DMS79 treated with DMSO at 0.1 percent for 48 hours (cell line): ENCODE data around the gene SYDE1.
"Not testable (repeated sequence)": the region's sequence is repeated elsewhere in the genome, so short reads cannot be mapped to it uniquely, and the experiment has no call there.

Experiments
- DNase-seq: peaks from one replicate; lab custom pipeline; 2025; lab: John Stamatoyannopoulos, UW

SYDE1 gene

DNA sequence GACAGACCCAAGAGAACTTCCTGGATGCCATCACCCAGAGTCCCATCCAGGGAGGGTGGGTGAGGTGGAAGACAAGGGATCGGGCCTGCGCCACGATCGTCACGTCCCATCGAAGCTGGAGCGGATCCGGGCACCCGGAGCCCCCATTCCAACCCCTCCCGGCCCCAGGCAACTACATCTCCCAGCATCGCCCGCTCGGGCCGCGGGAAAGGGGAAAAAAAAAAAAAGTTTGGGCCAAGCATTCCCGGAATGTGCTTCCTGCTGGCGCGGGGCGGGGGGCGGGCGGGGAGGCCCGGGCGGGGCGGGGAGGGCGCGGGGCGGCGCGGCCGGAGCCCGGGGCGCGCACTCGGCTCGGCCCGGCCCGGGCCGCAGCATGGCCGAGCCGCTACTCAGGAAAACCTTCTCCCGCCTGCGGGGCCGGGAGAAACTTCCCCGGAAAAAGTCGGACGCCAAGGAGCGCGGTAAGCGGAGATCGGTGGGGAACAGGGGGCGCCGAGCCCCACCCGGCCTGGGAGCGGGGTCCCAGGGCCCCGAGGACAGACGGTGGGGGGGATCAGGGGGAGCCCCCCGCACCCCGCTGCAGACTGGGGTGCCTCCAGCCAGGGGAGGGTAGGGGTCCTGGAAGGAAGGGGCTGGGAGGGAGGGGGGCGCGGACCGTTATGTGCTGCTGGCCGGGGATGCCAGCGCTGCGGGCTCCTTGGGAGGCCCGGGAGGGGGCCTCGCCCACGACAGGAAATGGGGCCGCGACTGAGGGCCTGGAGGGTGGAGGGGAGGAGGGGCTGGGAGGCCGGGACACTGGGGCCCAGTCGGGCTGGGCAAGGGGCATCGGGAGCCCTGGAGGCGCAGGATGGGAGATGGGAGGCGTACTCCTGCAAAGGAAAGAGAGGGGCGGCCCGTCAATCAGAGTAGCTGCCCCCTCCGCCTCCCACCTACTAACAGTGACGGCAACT lies at the start of gene SYDE1:
TSS of gene SYDE1 (plus strand) at position 341 of the 950 bp plus-strand sequence. CDS start at position 374, 33 bp downstream.
- no peak for DNase-seq

- no peak for DNase-seq
Observed at GRCh38 chr19:15062036-15062435, 45.2 kb upstream of the SYDE1 start.

DNA sequence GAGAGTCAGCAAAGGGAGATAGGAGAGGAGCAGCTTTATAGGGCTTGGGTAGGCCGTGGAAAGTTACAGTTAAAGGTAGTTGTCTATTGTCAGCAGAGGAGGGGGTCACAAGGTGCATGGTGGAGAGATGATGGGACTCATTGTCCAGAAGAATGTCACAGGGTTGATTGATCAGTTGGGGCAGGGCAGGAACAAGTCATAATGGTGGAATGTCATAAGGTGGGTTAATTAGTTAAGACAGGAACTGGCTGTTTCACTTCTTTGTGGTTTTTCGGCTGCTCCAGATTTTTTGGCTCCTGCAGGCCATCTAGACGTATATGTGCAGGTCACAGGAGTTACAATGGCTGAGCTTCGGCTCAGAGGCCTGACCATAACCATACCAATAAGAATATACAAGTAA lies 36.8 kb upstream of the SYDE1 start:
- not testable (repeated sequence) for DNase-seq

GRCh38 chr19:15072930-15073647 lies 34.1 kb upstream of the SYDE1 start:
- no peak for DNase-seq

- DNase-seq: no peak
Observed at GRCh38 chr19:15074371-15074770, 32.8 kb upstream of the SYDE1 start.

- DNase-seq: no peak
Observed at GRCh38 chr19:15075806-15076205, 31.4 kb upstream of the SYDE1 start.

DNA sequence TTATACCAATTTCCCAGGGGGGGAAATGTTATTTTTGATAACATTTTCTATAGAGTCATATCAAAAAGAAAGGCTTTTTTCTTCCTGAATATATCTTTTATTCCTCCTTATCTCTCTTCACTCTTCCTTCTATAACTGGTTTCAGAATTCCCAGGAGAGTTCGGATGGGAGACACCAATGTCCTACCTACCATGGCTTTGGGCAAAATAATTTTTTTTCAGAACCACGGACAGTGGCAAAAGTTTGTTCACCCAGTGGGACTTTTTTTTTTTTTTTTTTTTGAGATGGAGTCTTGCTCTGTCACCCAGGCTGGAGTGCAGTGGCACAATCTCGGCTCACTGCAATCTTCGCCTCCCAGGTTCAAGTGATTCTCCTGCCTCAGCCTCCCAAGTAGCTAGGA lies 27.2 kb upstream of the SYDE1 start:
- not testable (repeated sequence) for DNase-seq

DNA sequence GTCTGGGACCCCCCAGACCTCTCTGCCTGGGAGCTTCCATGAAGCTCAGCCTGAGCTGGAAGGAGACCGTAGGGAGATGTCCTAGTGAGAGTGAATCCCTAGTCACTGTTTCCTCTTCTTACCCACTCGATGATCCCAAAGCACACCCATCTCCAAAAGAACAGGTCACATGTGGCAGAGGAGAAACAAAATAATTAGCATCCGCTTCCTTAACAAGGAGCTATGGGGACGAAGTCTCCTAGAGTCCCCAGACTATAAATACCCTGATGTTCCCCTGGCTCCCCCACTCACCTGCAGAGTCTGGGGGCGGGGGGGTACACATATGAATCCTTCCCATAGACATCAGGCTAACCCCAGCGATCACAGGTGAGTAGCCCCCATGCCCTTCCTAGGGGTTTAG lies 25.3 kb upstream of the SYDE1 start, which contains the start of gene OR1I1:
TSS of gene OR1I1 (plus strand) at position 301 of the 400 bp plus-strand sequence. CDS start 4,855 bp downstream, outside the sequence.
- no peak for DNase-seq

DNA sequence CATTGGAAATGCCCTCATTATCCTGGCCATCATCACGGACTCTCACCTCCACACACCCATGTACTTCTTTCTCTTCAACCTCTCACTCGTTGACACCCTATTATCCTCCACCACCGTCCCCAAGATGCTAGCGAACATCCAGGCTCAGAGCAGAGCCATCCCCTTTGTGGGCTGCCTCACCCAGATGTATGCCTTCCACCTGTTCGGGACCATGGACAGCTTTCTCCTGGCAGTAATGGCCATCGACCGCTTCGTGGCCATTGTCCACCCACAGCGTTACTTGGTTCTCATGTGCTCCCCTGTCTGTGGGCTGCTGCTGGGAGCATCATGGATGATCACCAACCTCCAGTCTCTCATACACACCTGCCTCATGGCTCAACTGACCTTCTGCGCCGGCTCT lies 20.0 kb upstream of the SYDE1 start:
- DNase-seq: no peak

GRCh38 chr19:15091918-15092753 lies 15.1 kb upstream of the SYDE1 start:
- peak; percentile 67 for DNase-seq

DNA sequence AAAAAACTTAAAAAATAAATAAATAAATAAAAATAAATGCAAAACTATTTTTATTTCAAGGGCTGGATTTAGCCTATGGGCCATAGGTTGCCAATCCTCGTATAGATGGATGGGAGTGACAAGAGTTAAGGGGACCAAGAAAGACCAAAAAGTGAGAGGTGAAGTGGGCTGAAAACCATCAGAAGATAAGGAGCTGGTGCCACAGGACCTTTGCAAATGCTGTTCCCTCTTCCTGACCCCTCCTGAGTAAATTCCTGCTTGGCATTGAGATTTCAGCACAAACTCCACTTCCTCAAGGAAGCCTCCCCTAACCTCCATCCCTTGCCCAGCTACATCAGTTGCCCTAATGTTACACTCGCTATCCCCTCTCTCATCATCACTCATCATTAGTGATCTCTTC lies 14.2 kb upstream of the SYDE1 start:
- DNase-seq: no peak

DNA sequence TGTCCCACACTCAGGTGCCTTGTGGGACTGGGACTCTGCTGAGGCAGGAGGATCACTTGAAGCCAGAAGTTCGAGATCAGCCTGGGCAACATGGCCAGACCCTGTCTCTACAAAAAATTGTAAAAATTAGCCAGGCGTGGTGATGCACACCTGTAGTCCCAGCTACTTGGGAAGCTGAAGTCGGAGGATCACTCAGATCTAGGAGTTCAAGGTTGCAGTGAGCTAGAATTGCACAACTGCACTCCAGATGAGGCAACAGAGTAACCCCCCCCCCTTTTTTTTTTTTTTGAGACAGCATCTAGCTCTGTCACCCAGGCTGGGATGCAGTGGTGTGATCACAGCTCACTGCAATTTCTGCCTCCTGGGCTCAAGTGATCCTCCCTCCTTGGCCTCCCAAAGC lies 11.0 kb upstream of the SYDE1 start:
- DNase-seq: no peak

- DNase-seq: not testable (repeated sequence)
Observed at GRCh38 chr19:15097980-15098379, 9.2 kb upstream of the SYDE1 start.

DNA sequence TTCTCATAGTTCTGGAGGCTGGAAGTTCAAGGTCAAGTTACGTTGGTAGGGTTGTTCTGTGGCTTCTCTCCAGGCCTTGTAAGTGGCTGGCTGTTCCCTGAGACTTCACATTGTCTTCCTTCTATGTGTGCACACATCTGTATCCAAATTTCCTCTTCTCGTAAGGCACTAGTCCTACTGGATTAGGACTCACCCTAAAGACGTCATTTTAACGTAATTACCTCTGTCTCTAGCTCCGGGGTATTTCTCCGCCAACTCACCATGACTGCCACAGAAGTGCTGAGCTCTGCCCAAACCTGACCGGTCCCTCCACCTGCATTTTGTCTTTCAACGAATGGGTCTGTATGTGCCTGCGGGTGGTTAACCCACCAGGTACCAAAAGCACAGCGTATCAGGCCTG lies 8.7 kb upstream of the SYDE1 start:
- DNase-seq: no peak

DNA sequence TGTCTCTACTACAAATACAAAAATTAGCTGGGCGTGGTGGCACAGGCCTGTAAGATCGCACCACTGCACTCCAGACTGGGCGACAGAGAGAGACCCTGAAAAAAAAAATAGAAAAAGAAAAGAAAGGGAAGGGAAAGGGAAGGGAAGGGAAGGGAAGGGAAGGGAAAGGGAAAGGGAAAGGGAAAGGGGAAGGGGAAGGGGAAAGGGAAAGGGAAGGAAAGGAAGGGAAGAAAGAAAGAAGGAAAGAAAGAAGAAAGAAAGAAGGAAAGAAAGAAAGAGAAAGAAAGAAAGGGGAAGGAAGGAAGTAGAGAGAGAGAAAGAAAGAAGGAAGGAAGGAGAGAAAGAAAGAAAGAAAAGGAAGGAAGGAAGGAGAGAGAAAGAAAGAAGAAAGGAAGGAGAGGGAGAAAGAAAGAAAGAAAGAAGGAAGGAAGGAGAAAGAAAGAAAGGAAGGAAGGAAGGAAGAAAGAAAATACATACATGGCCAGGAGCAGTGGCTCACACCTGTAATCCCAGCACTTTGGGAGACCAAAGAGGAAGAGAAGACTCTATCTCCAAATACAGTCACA lies 8.1 kb upstream of the SYDE1 start:
- no peak for DNase-seq

- DNase-seq: no peak
Observed at GRCh38 chr19:15101479-15102082, 5.6 kb upstream of the SYDE1 start.

DNA sequence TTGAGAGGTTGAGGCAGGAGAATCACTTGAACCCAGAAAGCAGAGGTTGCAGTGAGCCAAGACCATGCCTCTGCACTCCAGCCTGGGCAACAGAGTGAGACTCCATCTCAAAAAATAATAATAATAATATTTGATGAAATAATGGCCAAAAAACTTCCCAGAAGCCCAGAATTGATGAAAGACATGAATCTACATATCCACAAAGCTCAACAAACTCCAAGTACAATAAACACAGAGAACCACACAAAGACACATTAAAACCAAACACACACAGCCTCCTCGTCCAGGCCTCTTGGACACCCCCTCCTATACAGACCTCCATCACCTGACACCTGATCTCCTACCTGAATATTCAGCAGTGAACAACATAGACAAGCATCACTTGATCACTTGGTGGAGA lies 3.2 kb upstream of the SYDE1 start:
- DNase-seq: no peak

- no peak for DNase-seq
Observed at GRCh38 chr19:15104411-15104810, 2.8 kb upstream of the SYDE1 start.

DNA sequence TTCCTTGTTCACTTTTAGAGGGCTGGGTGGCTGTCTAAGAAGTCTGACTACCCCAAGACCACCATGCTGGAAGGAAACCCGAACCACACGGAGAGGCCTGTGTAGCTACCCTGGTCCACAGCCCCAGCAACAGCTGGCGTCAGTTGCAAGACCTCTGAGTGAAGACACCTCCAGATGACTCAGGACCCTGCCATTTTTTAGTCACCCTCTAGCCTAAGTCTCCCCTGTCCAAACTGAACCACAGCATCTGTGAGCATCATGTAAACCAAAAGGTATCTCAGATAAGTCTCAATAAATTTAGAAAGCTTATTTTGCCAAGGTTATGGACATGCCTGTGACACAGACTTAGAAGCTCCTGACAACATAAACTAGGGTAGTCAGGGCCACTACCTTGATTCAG lies 2.2 kb upstream of the SYDE1 start:
- no peak for DNase-seq

GRCh38 chr19:15108145-15108844 lies 1.1 kb downstream of the SYDE1 start:
- no peak for DNase-seq
